Ishikawa (cell line): ENCODE results near the gene ANKRD6.

Experiments used
- EP300 ChIP-seq: IDR thresholded peaks from 2 replicates; pipeline ENCODE4 v1.6.1; 2012; ENCODE audit warnings: borderline replicate concordance
- FOXM1 ChIP-seq: IDR thresholded peaks from 2 replicates; pipeline ENCODE4 v1.6.1; 2012; ENCODE audit warnings: low read depth, borderline replicate concordance
- RAD21 ChIP-seq: IDR thresholded peaks from 2 replicates; pipeline ENCODE4 v1.6.1; 2012; ENCODE audit warnings: low read depth
- YY1 ChIP-seq: IDR thresholded peaks from 2 replicates; pipeline ENCODE4 v1.6.1; 2012; ENCODE audit warnings: low read depth

GRCh38 chr6:89623749-89624148 lies 190.8 kb downstream of the ANKRD6 start:
- TF ChIP-seq EP300: no peak
- TF ChIP-seq RAD21: no peak
- no peak for TF ChIP-seq FOXM1
- TF ChIP-seq YY1: no peak
